NCI-H2107 treated with DMSO at 0.1 percent for 48 hours (cell line): ENCODE data around the gene DMRTA1.
"Not testable (repeated sequence)": the region's sequence is repeated elsewhere in the genome, so short reads cannot be mapped to it uniquely, and the experiment has no call there.

Experiments used
- DNase-seq: peaks from one replicate; lab custom pipeline; 2025; ENCODE audit not compliant: unreplicated experiment; lab: John Stamatoyannopoulos, UW

The DMRTA1 gene

DNA sequence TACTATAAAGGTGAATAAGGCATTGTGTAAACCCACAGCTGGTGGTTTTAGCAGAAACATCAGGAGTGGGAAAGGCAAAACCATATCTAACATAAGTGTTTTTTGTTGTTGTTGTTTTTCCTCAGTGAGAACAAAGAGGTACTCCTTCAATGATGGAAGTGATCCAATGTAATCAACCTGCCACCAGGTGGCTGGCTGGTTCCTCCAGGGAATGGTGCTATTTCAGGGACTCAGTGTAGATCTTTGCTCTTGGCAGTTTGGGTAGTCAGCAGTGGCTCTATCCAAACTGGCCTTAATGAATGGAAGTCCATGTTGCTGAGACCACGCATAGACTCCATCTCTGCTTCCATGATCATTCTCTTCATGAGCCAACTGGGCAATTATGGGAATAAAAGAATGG is 10.8 kb downstream of the DMRTA1 start:
- DNase-seq = peak; percentile 89

DNA sequence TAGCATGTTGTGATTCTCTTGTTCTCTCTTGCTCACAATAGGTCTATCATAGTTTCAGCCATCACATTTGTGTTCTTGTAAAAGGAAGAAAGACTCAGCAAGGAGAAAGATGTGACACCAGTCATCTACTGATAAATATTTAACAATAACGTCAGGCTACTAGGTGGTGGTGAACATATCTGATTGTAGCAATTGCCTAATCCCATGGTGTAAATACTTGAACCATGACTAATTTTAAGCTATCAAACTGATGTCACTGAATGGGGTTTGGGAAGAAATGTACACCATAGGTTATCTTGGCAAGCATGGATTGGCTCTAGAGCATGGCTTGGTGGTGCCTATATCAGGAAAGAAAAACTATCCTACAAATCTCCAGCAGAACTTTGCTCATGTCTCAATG is 16.6 kb downstream of the DMRTA1 start:
- DNase-seq = no peak

DNA sequence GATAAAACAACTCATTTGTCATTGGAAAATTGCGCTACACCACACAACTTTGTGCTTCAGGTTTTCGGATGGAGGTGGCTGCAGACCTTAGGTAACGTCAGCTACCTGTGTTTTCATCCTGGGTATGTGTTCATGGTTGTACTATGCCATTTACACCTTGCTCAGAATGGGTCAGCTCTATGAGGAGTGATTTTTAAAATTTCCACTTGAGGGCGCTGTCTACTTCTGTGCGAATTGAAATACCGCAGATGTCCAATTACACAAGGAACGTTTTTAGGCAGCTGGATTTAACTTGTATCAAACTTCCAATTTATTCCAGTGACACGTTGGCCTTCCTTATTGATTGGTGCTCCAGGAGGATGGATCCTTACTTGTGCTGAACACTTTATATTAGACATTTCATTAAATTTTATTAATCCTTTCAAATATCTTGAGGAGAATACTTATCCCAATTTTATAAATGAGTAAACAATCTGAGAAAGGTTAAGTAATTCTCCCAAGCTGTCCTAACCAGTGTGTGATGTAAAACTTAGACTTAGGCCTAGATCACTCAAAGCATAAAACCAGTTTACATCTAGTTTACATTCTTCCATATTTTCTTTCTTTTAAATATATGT is 23.4 kb downstream of the DMRTA1 start:
- peak; percentile 51 for DNase-seq

DNA sequence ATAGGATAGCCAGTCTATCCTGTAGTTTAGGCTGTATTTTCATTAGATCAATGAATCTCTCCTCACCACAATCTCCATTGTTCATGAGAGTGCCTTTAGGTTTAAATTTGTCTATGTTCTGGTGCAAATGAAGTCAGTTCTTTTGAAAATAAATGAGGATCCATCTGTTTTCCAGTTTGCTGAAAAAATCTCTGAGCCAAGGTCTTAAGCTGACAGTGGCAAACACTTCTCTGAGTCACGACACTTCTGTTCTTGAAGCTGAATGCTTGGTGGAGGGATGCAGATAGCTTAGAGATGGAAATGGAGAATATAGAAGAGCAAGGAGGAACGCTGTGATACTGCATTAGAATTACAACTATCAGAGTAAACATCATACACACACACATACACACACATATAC is 34.9 kb downstream of the DMRTA1 start:
- DNase-seq = no peak

DNA sequence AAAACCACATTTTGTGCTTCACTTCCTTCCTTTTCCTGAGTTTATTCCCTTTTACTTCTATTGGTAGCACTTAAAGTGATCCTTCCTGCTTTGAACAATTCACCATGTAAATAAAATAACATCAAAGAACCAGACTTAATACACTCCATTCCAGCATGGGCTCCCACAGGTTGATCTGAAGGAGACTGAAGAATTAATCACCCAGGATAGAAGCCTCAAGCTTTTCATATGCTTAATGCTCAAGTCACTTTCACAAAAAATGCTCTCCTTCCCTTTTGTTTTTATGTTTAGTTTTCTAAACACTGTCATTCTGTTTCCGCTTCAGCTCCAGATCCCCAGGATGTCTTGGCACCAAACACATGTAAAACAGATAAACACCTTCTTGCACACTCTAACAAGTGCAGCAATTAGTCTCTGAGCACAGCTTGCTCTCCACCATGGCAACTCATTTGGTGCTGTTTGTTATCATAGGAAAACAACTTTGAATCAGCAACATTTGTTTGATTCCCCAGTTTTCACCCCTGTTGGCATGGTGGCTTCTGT is 37.0 kb downstream of the DMRTA1 start:
- DNase-seq = no peak

DNA sequence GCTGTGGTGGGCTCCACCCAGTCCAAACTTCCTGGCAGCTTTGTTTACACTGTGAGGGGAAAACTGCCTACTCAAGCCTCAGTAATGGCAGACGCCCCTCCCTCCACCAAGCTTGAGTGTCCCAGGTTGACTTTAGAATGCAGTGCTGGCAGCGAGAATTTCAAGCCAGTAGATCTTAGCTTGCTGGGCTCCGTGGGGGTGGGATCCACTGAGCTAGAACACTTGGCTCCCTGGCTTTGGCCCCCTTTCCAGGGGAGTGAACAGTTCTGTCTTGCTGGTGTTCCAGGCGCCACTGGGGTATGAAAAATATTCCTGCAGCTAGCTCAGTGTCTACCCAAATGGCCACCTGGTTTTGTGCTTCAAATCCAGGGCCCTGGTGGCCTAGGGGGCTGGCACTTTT is 49.6 kb downstream of the DMRTA1 start:
- not testable (repeated sequence) for DNase-seq
